Activated CD8-positive, alpha-beta T cell treated with anti-CD3 and anti-CD28 coated beads for 36 hours (primary cell): ENCODE measurements around the gene CNTNAP2. TPM values are rescaled to one million over a fixed set of nuclear protein-coding genes. Genes with fewer than 3 reads are reported as not detected.
"Not testable (repeated sequence)": the region's sequence is repeated elsewhere in the genome, so short reads cannot be mapped to it uniquely, and the experiment has no call there.

Source experiments
- ATAC-seq: fragments of 200-7000 bp; cut with Tn5 transposase; one replicate; pipeline ENCODE4 v1.10.0; 2021; ENCODE audit warnings: mild to moderate bottlenecking, moderate library complexity
- CTCF ChIA-PET: fragments of 350-600 bp; sonication (Branson Sonifier 250); formaldehyde crosslinking; loops from one replicate; lab custom pipeline; 2021; ENCODE audit warnings: antibody characterized with exemption; lab: Charles Lee
- POLR2A ChIA-PET: fragments of 350-600 bp; sonication (Branson Sonifier 250); formaldehyde crosslinking; loops from one replicate; lab custom pipeline; 2021; ENCODE audit warnings: antibody characterized with exemption; lab: Charles Lee
- DNase-seq: peaks from one replicate; pipeline ENCODE4 v3.0.0-alpha.2; 2020
- H3K27ac Mint-ChIP-seq: one replicate; pipeline ENCODE4 v1.8.0; 2021; ENCODE audit warnings: mild to moderate bottlenecking, mixed read lengths
- H3K27me3 Mint-ChIP-seq: one replicate; pipeline ENCODE4 v1.8.0; 2021; ENCODE audit warnings: mixed read lengths
- H3K36me3 Mint-ChIP-seq: one replicate; pipeline ENCODE4 v1.8.0; 2021; ENCODE audit warnings: low read depth, mixed read lengths
- H3K4me1 Mint-ChIP-seq: one replicate; pipeline ENCODE4 v1.8.0; 2021; ENCODE audit warnings: low read depth, mixed read lengths
- H3K4me3 Mint-ChIP-seq: one replicate; pipeline ENCODE4 v1.8.0; 2021; ENCODE audit warnings: mild to moderate bottlenecking, moderate library complexity, mixed read lengths
- H3K9me3 Mint-ChIP-seq: one replicate; pipeline ENCODE4 v1.8.0; 2021; ENCODE audit warnings: mixed read lengths
- CTCF ChIP-seq: fragments of 200-600 bp; IDR thresholded peaks from one replicate; pipeline ENCODE4 v1.8.0; 2022; ENCODE audit warnings: antibody characterized with exemption, mild to moderate bottlenecking
- intact Hi-C: fragments of 100-400 bp; cut with micrococcal nuclease; formaldehyde crosslinking; loops from one replicate; pipeline ENCODE4 v1.10.0; 2022
- total RNA-seq, 2 experiments: library from RNA; stranded (reverse); gene quantifications; one replicate each; pipeline ENCODE4 v1.2.3, GENCODE V29; 2021

The CNTNAP2 gene
- total RNA-seq, 2 experiments from 2014 or later, result not detected

DNA sequence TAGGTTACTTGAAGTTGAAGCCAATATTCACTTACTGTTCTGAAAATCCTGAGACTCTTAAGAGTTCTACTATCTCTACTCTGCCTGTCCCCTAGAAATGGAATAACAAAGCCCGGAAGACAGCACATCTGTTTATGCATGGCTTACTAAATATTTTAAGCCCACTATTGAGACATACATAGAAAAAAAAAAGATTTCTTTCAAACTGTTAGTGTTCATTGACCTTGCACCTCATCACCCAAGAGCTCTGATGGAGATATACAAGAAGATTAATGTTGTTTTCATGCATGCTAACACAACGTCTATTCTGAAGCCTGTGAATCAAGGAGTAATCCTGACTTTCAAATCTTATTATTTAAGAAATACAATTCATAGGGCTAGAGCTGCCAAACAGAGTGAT, 1614.7 kb downstream of the CNTNAP2 start:
- CTCF ChIA-PET, result no interaction called here
- no peak for TF ChIP-seq CTCF
- intact Hi-C loops, result no loop called here
- Mint-ChIP-seq H3K4me3 (no peak overlapping the region), H3K27me3 (no peaks in the 10 kb centered on the region), H3K4me1 (no peaks in the 10 kb centered on the region), H3K27ac (no peak overlapping the region), H3K36me3 (no peaks in the 10 kb centered on the region), H3K9me3 (peaks cover 8% of the 10 kb centered on the region)
- ATAC-seq (no peak), DNase-seq (no peak)
- POLR2A ChIA-PET, result no interaction called here

- H3K4me1 Mint-ChIP-seq, ATAC-seq, POLR2A ChIA-PET, DNase-seq, H3K4me3 Mint-ChIP-seq, H3K27ac Mint-ChIP-seq, intact Hi-C loops, H3K9me3 Mint-ChIP-seq, CTCF ChIA-PET, H3K36me3 Mint-ChIP-seq, H3K27me3 Mint-ChIP-seq: not testable (repeated sequence)
These were observed 1621.1 kb downstream of the CNTNAP2 start for GRCh38 chr7:147737559-147738214.

- no peak for ATAC-seq
- H3K27me3 Mint-ChIP-seq, result no peaks in the 10 kb centered on the region
- no peaks in the 10 kb centered on the region for H3K4me1 Mint-ChIP-seq
- DNase-seq, result no peak
- H3K36me3 Mint-ChIP-seq, result no peaks in the 10 kb centered on the region
- peaks cover 3% of the 10 kb centered on the region for H3K9me3 Mint-ChIP-seq
- intact Hi-C loops, result no loop called here
- TF ChIP-seq CTCF, result no peak
- ChIA-PET POLR2A (no interaction called here), CTCF (no interaction called here)
- no peak overlapping the region for H3K4me3 Mint-ChIP-seq
- H3K27ac Mint-ChIP-seq, result no peak overlapping the region
These were observed 1625.7 kb downstream of the CNTNAP2 start for GRCh38 chr7:147742301-147742700.

GRCh38 chr7:147756300-147756699, 1639.7 kb downstream of the CNTNAP2 start:
- no peak for TF ChIP-seq CTCF
- ChIA-PET POLR2A (no interaction called here), CTCF (no interaction called here)
- DNase-seq (no peak), ATAC-seq (no peak)
- intact Hi-C loops, result no loop called here
- H3K27me3 Mint-ChIP-seq, result no peaks in the 10 kb centered on the region
- no peak overlapping the region for H3K4me3 Mint-ChIP-seq
- no peaks in the 10 kb centered on the region for H3K4me1 Mint-ChIP-seq
- H3K27ac Mint-ChIP-seq, result no peak overlapping the region
- H3K36me3 Mint-ChIP-seq, result no peaks in the 10 kb centered on the region
- no peaks in the 10 kb centered on the region for H3K9me3 Mint-ChIP-seq

DNA sequence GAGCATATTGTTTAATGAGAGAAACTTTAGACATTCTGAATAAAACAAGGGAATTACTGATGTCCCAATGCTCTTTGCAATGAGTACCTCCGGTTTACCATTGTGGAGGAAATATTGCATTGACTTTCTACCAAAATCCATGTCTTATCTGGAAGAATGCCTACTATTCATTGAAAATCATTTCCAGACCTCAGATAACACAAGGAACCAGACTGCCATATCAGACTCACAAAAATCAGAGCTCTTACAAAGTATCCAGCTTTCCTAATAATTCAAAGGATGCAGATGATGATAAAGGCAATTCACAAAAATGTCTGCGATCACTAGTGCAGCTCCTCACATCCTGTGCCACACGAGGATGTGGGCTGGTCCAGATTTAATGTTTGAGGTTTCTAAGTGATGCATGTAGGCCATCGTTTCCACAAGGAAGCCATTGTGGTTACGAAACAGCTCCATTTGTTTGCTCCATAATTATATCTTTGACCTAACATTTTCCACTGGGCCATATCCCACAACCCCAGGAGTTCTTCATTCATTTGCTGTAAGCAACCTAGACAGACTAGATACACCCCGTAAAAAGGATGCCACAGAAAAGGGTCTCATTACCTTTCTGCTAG, 1642.8 kb downstream of the CNTNAP2 start:
- TF ChIP-seq CTCF, result no peak
- H3K9me3 Mint-ChIP-seq, result no peaks in the 10 kb centered on the region
- intact Hi-C loops, result no loop called here
- no peaks in the 10 kb centered on the region for H3K27me3 Mint-ChIP-seq
- DNase-seq, result no peak
- H3K4me3 Mint-ChIP-seq, result no peak overlapping the region
- no peak for ATAC-seq
- no peaks in the 10 kb centered on the region for H3K36me3 Mint-ChIP-seq
- no peak overlapping the region for H3K27ac Mint-ChIP-seq
- no peaks in the 10 kb centered on the region for H3K4me1 Mint-ChIP-seq
- CTCF ChIA-PET, result no interaction called here
- POLR2A ChIA-PET, result no interaction called here
